Stimulated activated naive CD4-positive, alpha-beta T cell treated with Interleukin-2 at 50 U/mL for 16 hours (primary cell): ENCODE data around the gene KLF13.

ENCODE experiments used
- DNase-seq: peaks from one replicate; lab custom pipeline; 2025; lab: John Stamatoyannopoulos, UW

Gene KLF13

DNA sequence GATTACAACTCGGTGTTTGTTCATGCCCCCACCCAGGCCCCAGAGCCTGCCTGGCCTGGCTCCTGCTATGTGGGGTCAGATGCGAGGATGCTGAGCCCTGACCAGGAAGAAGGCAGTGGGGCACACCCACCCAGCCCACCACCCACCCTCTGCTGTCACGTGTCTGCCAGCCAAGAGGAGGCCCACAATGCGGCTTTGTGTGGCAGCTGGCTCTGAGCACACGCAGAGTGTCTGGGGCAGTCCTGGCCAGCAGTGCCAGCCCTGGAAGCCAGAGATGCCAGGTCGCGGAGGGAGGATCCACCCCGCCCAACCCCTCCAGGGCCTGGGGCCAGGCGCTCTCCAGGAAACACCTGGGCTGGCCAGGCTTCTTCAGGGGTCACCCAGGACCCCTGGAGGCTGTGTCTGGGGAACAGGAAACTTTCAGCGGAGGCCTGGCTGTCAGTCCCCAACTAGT, 26.4 kb upstream of the KLF13 start:
- DNase-seq, result no peak

DNA sequence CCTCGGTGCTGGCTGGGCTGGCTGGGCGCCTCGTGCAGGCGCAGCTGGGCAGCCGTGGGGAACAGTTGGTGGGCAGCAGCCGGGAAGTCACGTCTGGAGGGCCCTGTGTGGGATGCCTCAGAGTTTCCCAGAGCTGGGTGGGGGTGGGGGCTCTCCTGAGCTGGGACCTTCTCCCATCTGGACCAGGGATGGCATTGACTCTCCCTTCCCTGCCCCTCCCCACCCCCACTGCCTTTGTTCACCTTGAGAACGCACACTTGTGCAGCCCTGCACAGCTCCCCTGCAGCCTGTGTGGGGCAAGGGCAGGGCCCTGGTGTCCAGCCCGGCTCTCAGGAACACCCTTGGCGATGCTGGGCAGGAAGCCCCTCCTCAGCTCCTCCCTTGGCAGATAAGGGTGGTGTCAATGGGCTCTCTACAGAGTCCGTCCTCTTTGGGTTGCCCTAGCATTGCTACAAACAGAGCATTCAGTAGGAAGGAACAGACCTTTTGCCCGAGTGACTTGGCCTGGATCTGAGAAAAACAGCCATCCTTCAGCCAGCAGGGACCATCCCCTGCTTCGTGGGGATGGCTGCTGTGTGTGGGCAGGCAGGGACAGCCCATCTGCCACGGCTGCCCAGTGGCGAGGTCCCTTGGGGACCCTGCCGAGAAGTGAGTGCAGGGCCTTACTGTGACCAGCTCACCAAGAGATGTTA, 25.5 kb upstream of the KLF13 start:
- DNase-seq, result no peak

DNA sequence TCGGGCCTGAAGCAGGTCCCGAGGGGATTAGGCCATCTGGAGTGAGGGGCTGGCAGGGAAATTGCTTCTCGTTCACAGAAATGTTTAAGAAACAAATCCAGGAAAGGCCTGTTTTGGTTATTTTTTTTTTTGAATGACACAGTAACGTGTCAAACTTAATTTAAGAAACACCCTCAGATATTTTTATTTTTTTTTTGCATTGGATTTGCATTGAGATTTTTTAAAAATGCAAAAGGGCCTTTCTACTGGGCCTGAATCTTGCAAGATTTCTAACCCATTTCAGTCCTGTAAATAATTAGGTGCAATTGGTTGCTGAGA, 25.0 kb upstream of the KLF13 start:
- no peak for DNase-seq

DNA sequence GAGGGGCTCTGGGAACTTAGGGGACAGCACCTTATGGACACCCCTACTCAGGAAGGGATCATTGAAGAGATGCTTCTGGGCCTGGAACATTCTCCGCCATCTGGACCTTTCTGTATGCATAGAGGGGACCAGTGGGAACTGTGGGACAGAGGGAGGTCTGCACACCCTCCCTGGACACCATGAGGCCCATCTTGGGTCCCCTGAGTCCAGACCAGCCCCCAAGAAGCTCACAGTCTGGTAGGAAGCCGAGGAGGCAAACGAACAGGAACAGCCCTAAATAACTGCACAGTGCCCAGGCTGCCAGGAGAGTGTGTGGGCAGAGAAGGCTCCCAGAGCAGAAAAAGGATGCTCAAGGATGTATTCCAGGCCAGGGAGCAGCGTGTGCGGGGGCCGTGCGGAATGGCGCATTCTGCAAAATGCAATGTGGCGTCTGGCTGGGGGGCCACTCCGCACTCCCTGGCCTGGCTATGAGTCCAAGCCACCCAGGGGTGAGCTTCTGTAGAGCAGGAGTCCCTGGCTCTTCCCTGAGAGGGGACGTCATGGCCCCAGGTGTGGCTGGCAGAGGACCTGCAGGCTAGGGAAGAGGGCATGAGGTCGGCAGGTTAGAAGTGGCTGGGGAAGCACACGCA, 24.5 kb upstream of the KLF13 start:
- no peak for DNase-seq

DNA sequence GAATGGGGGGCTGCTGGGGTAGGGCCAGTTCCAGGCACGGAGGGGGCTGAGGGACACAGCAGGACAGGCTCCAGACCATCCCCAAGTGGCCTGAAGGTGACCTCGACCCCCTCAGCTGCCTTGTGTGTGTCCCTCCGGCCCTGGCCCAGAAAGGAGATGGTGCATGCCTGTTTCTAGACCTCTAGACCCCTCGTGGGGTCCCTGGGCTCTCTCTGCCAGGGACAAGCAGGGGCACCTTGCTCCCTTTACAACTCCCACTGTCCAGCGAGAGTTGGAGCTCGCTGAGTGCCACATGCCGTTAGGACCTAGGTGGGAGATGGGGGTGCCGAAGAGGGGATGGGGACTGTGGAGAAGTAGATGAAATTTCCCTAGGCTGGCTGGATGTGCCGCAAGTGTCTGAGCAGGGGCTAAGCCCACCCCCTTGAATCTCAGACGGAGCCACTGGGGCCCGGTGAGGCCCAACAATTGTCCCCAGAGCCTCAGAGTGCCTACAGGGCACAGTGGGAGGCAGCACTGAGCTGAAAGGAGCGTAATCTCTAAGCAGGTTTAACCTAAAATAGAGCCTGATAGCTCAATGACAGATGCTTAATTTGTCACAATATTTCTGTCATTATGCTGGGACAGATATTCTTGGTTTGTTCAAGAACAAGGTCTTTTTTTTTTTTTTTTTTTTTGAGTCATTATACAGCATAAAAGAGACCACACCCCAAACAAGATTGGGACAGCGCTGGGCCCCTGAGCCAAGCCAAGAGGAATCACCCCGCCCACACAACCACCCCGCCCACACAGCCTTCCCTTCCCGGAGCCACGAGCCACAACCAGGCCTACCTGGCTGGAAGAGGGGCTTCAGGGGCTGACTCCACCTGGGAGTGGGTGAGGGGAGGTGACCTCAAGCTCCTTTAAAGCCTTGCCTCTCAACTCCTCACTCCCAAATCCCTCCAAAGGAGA, 23.6 kb upstream of the KLF13 start:
- DNase-seq, result no peak

DNA sequence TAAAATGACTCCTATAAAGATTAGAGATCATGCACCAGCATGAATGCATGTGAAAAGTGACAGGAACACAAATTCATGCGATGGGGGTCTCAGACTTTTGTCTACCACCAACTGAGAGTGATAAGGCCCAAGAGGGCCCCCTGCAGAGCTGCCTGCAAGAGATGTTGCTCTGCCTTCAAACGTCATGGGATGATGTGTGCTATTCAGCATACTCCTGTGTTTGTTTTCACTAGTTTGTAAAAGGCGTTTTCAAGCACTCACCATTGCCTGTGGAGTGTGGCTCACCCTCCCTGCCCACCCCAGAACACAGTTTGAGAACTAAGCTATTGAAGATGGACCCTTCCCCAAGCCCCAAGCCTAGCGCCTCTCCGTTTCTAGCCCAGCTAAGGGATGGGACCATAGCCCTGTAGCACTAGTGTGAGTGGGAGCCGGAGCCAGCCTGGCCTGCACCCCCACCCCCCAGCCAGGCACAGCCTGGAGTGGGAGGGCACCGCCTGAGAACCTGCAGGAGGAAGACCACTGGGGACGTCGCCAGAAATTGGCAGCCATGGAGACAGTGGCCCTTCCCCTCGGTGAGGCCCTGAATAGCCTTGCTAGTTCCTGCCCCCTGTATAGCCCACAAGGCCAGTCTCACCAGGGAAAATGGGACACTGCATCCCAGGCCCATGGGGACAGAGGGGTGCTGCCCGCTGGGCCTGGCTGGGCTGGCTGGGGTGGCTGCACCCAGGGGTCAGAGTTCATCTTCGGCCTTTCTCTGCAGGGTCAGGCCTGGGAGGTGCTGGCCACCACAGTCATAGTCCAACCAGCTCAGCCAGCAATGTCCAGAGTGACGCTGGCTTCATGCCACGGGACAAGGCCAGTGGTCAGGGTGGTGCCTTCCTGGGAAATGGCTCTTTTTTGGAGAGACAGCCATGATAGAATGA, 22.6 kb upstream of the KLF13 start:
- DNase-seq, result no peak

DNA sequence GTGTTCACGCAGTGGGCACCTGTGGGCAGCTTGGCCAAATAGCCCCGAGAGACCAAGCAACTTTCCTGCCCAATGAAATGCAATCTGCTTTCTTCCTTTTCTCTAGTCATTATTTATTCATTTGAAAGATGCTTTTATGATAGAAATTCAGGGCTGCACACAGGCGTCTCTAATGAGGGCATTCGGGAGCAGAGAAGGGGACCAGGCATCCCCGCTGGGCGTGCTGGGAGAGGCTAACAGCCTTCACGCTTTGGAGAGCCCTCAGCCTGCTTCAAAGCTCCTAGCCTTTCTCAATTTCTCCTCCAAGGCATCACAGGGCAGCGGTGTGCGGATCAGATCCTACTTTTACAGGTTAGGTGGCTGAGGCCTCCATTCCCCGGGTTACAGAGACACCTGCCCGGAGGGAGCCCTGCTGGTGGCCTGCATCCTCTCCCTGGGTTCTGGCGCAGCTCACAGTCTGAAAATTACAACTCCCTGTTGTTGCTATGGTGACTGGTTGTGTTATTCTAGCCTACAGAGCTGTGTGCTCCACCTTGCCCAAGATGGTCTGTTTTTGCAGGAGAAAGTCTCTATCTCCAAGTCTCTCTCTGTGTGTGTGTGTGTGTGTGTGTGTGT, 21.8 kb upstream of the KLF13 start:
- no peak for DNase-seq

DNA sequence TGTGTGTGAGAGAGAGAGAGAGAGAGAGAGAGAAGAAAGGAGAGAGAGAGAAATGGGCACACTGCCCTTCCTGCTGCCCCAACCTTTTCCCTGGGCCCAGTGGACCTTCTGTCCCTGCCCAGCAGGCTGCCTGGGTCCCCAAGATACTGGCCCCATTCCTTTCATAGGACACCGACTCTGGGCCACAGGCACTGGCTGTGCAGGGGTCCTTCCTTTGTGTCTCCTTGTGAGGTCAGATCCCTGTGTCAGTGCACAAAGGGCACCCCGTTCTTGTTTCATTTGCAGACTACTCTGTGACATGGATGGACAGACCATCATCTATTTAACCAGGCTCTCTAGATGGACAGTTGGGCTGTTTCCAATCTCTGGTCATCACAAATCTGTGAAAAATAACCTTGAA, 21.3 kb upstream of the KLF13 start:
- DNase-seq, result no peak

DNA sequence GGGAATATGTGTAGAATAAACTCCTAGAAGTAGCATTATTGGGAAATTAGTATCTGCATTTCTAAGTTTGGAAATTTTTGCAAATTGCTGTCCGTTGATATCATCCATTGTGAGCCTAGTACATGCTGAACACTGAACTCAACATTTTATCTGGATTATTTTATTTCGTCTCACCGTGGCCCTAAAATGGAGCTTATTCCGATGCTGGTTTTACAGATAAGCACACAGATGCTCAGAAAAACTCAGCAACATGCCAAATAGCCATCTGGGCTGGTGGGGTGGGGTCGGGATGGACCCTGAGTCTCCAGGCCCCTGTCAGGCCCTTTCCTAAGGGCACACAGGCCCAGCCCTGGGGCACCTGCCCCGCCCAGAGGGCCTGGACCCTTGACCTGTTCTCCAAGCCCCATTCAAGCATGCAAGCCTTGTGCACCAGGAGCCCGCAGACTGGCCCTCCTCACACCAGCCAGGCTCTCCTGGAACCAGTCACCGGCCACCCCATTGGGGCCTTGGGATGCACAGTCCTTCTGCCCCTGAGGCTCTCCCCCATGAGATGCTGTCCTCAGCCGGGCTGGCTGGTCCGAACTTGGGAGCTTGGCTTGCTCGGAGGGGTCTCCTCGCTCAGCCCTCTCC, 20.7 kb upstream of the KLF13 start:
- no peak for DNase-seq

DNA sequence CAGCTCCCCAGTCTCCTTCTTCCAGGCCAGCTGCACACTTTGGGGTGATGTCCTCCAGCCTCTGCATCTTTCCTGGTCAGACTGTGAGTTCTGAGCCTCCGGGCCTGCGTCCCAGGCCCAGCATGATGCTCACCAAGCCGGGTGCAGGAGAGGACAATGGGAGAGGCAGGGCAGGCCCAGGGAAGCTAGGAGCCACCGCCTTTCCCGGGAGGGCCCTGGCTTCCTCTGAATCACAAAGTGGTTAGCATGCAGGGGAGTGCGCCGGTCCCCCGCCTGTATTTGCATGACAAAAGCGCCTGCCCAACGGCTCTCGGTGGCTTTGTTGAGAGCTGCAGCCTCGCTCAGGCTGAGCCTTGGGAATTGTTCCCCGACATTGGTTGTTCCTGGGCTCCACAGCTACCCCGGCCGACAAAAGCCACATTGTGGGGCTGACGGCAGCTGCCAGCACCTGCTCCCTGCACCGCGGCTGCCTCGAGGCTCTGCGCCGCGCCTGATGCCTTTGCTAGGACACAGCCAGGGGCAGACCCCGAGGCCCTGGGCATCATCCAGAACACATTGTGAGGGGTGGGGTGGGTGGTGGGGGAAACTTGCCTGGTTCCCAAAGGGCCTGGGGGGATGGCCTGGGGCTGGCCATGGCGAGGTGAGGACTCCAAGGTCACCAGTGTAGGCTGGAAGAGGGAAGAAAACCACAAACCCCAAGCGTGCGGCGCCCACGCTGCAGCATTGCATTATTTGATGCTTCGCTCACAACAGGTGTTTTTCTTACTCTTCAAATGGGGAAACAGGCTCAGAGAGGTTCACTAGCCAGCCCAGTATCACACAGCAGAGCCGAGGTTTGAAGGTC, 20.0 kb upstream of the KLF13 start:
- DNase-seq, result no peak

DNA sequence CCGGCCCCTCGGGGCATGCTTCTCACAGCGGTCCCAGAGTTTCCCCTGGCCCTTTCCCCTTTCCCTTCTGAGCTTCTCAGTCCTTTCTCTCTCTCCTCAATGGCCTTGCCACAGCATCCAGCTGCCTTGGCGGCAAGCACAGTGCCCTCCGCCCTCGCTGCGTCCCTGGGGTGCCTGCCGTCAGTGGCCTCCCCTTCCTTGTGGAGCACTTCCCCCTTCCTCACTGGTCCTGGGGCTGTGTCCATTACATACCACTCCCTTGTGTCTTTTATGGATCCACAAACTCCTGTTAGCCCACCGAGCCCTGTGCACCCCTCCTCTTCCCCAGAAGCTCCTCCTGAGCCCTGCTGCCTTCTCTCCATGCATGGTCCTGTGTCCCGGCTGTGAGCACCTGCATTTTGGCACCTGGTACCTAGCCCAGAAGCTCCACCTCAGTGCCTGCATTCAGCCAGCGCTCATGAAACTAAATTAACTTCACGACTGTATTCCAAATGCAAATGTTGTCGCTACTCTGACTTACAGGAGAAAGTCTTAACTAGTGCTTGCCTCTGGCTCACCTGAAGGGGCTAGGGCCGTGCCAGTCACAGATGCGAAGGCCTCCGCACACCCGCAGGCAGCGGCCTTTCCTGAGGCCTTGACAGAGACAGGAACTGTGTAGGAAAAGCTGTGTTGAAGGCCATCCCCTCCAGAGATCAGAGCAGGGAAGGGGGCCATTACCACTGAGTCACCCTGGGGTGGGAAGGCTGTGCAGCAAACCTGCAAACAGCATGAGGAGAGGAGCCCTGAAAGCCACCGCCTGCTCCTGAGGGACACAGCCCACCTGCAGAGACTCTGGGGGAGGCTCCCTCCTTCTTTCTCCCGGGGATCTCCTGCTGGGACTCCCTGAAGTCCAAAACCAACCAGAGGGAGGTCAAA, 19.1 kb upstream of the KLF13 start:
- DNase-seq, result no peak

DNA sequence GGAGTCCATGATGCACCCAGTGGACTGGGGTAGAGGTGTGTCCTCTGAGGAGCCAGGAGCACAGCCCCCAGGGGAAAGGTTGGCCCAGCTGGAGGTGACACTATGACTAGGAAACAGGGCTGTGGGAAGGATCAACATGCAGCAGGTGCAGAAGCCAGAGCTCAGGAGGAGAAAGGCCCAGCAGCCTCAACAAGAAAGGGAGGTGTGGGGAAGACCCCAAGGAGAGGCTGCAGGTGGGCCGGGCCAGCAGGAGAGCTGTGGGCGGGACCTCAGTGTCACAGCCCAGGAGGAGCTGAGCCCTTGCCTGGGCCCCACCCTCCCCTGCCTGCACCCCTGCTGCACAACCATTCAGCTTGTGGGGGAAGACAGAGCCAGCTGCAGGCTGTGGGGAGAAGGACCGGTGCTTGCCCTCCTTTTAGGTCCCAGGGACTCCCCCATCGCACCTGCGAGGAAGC, 18.4 kb upstream of the KLF13 start:
- no peak for DNase-seq

DNA sequence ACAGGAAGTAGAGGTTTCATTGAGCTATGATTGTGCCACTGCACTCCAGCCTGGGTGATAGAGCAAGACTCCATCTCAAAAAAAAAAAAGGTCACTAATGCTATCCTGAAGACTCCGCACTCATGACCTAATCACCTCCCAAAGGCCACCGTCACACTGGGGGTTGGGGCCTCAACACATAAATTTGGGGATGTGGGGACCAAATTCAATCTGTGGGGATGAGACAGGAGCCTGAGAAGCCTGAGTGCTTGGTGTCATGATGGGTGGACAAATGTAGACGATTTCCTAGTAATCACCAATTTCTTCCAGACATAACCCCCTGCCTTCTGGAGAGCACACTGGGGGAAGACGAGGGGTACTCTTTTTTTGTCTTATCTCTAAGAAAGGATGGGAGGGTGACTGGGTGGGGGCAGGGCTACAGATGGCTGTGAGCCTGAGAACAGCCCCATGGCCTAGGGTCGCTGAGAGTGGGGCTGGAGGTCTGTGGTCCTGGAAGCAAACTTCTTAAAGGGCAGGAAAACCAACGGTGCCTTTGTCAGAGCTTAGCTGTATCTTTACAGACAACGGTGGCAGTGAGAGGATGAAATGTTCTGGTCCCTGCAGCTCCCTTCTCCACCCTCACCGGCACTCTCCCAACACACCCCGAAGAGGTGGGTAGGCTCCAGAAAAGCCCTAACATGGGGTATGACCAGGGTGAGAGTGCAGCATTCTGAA, 16.6 kb upstream of the KLF13 start:
- no peak for DNase-seq

DNA sequence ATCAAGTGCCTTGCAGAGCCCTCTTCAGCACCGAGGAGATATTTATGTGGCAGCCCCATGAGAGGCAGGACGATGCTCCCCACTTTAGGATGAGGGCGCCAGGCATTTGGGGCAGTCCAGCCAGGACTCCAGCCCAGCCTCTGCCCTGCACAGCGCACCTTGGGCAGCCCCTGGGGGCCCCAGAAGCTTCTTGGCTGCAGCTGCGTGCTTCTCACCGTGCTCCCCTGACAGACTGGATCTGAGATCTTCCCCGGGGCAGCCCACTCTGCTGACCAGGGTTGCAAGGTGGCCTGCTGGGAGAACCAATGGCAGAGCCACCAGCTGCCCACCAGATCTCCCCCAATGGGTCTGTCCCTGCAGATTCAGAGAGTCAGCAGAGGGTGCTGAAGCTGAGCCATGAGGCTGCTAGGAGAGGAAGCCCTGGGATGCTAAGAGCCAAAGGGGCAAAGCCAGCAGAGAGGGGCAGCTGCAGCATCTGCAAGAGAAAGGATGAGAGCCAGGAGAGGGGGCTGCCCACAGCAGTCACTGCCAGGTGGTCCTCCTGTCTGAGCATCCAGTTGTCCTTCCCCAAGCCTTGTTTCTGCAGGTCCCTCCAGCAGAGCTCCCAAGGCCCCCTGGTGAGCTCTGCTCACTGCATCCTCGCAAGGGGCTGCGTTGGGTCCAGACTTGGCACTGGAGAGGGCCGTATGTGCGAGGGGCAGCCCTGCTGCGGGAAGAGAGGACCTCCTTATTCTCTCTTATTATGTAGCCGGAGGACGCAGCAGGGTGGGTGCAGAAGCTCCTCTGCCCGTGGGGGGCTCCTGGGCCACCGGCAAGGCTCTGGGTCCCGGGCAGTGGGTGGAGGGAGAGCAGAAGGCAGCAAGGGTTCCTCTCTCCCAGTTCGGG, 14.7 kb upstream of the KLF13 start:
- no peak for DNase-seq

DNA sequence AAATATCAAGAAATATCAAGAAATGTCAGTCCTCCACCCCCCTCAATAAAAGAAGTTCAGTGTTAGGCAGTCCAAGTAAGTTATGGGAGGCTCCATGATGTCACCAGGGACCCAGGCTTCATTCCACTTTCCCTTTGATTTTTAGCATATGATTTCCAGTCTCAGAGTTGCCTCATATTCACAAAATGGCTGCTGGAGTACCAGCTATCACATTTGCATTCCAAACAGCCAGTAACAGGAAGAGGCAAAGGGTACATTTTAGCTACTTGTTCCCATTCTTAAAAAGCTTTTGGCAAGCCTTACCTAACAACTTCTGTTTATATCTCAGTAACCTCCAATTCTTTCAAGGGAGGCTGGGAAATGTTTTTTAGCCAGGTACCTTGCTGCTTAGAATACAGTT, 13.4 kb upstream of the KLF13 start:
- DNase-seq, result no peak

DNA sequence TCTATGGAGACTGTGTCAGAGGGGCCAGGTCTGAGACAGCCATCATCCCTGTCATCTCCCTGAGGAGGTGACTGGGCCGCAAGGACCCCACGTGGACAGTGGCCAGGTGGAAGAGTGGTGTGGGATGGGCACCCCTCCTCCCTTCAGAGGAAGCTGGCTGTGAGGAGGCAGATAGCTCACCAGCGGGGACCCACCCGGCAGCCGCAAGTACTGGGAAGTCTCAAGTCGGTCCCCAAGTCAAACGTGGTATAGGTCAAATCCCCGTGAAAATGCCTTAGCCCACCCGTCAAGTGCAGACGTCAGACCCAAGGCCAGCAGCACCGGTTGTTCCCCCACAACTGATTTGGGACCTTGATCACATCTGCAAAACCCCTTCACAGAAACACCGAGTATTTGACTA, 12.3 kb upstream of the KLF13 start:
- DNase-seq, result no peak

DNA sequence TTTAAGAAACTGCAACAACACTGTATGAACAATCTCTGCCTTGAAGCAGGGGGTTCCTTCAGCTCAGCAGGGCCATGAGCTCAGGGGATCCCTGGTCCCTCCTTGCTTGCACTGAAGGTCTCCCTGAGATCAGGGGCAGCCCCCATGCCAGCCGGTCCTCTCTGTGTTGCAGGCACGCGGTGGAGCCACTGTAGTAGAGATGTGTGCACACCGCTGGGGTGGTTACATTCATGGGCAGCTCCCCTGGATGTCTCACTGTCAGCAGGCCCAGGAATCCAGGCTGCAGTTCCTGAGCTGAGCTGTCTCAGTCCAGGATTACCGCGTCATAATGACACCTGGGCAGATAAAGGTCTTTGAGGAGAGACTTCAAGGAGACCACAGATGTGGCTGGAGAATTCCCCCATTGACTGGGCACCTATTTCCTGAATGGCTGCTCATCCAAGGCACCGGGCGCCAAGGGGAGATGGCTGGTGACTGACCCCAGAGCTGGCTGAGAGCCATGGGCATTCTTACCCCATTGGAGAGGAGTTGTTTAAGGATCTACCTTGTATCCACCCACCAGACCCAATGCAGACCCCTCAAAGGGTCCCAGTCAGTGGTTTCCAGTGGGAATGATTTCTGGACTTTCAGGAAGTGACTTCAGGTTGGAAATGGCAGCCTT, 10.4 kb upstream of the KLF13 start:
- no peak for DNase-seq
